K562 (cell line): ENCODE measurements around the gene PLCB1. TPM values are rescaled to one million over a fixed set of nuclear protein-coding genes. Genes with fewer than 3 reads are reported as not detected.

Source experiments
- ATAC-seq: fragments of 200-7000 bp; cut with Tn5 transposase; 3 replicates; pipeline ENCODE4 v1.9.1; 2020; ENCODE audit warnings: moderate library complexity
- BruUV-seq: library from RNA; stranded (reverse); fragments of 400-500 nt; replicated peaks from 2 replicates; lab custom pipeline; 2021; lab: Mats Ljungman, UMichigan
- CTCF ChIA-PET: fragments of 300-600 bp; formaldehyde crosslinking; extraction: SDS; loops from one replicate; lab custom pipeline; 2021; ENCODE audit warnings: low intra/inter-chr PET ratio; lab: Yijun Ruan, JAX
- POLR2A ChIA-PET: fragments of 300-600, 350-650 bp; sonication (Branson Sonifier 250); formaldehyde crosslinking; extraction: SDS; loops from one replicate; lab custom pipeline; 2021; ENCODE audit warnings: antibody characterized with exemption, inconsistent platforms; lab: Yijun Ruan, JAX
- DNase-seq, 4 experiments: peaks; one replicate each; pipeline versions ENCODE4 v3.0.0 to v3.0.0-alpha.2; 2011 to 2018; ENCODE audit warnings: low spot score in 3 of 4, mixed read lengths in 3 of 4; ENCODE audit errors: extremely low read depth in 1 of 4
- FAIRE-seq: peaks from 2 replicates; lab custom pipeline; 2011; peaks lifted over from hg19 to GRCh38; lab: Jason Lieb, UNC
- H2AFZ ChIP-seq: 2 replicates; pipeline ENCODE4 v1.6.0; 2011; ENCODE audit warnings: low read depth, low read length, control low read depth, inconsistent platforms
- H3K27ac ChIP-seq: fragments of 200-600 bp; 3 replicates; pipeline ENCODE4 v1.8.0; 2011; ENCODE audit warnings: low read depth, mild to moderate bottlenecking, control low read depth, inconsistent platforms, low read length, moderate library complexity, mixed read lengths; ENCODE audit errors: extremely low read depth
- H3K27me3 ChIP-seq, 2 experiments: fragments of 300-600 bp in 1 of 2; 2 replicates in 1 of 2; 3 replicates in 1 of 2; pipeline versions ENCODE4 v1.6.0 to v1.8.0; 2011; ENCODE audit warnings: inconsistent platforms in 2 of 2, low read length in 2 of 2, mild to moderate bottlenecking in 1 of 2, mixed read lengths in 1 of 2, moderate library complexity in 1 of 2; ENCODE audit not compliant: control insufficient read depth in 2 of 2, insufficient read depth in 2 of 2
- H3K36me3 ChIP-seq: fragments of 300-600 bp; 3 replicates; pipeline ENCODE4 v1.8.0; 2011; ENCODE audit warnings: mild to moderate bottlenecking, low read length, inconsistent platforms; ENCODE audit not compliant: control insufficient read depth, insufficient read depth
- H3K4me1 ChIP-seq, 2 experiments: fragments of 200-600 bp in 1 of 2; replicated peaks in 1 of 2; 2 replicates in 1 of 2; 3 replicates in 1 of 2; pipeline versions ENCODE4 v1.5.1 to v1.8.0; 2011; ENCODE audit warnings: inconsistent platforms in 2 of 2, low read length in 2 of 2, mild to moderate bottlenecking in 1 of 2, mixed read lengths in 1 of 2, moderate library complexity in 1 of 2; ENCODE audit not compliant: control insufficient read depth in 2 of 2, insufficient read depth in 2 of 2
- H3K4me2 ChIP-seq: 2 replicates; pipeline ENCODE4 v1.6.1; 2011; ENCODE audit warnings: low read length, control low read depth, inconsistent platforms, mixed read lengths; ENCODE audit not compliant: insufficient read depth
- H3K4me3 ChIP-seq: fragments of 200-600 bp; sonication (generic), shearing (Covaris generic); 2 replicates; pipeline ENCODE4 v1.5.1; 2016; ENCODE audit warnings: control low read depth, inconsistent platforms
- H3K79me2 ChIP-seq: fragments of 200-600 bp; 3 replicates; pipeline ENCODE4 v1.8.0; 2011; ENCODE audit warnings: low read length, inconsistent platforms; ENCODE audit not compliant: control insufficient read depth, insufficient read depth
- H3K9ac ChIP-seq, 2 experiments: 2 replicates each; pipeline versions ENCODE4 v1.6.0 to v1.6.1; 2011; ENCODE audit warnings: low read depth in 2 of 2, low read length in 2 of 2, control low read depth in 1 of 2, inconsistent platforms in 1 of 2, mild to moderate bottlenecking in 1 of 2, mixed read lengths in 1 of 2; ENCODE audit not compliant: insufficient read depth in 1 of 2
- H3K9me1 ChIP-seq: one replicate; pipeline ENCODE4 v1.6.0; 2011; ENCODE audit warnings: inconsistent platforms, mild to moderate bottlenecking, low read length, moderate library complexity; ENCODE audit not compliant: control insufficient read depth, insufficient read depth
- H3K9me3 ChIP-seq: replicated peaks from 2 replicates; pipeline ENCODE4 v1.5.1; 2011; ENCODE audit warnings: low read depth, low read length, inconsistent platforms; ENCODE audit not compliant: control insufficient read depth, insufficient read depth
- H4K20me1 ChIP-seq: replicated peaks from 2 replicates; pipeline ENCODE4 v1.6.1; 2011; ENCODE audit warnings: low read length, inconsistent platforms, mixed read lengths; ENCODE audit not compliant: control insufficient read depth, insufficient read depth
- CBX5 ChIP-seq: IDR thresholded peaks from 2 replicates; pipeline ENCODE4 v1.6.1; 2014; ENCODE audit warnings: low read depth, borderline replicate concordance
- CBX8 ChIP-seq: fragments of 200-600 bp; sonication (generic); IDR thresholded peaks from 2 replicates; pipeline ENCODE4 v1.6.1; 2012; ENCODE audit warnings: borderline replicate concordance, mixed run types, low read depth, mild to moderate bottlenecking, moderate library complexity, mixed read lengths, low read length, control low read depth, inconsistent platforms; ENCODE audit not compliant: poor library complexity, severe bottlenecking; ENCODE audit errors: extremely low read depth
- EGR1 ChIP-seq: fragments of 450-650 bp; conservative IDR thresholded peaks from 2 replicates; pipeline ENCODE4 v1.6.1; 2017; ENCODE audit warnings: mild to moderate bottlenecking
- KAT2B ChIP-seq: IDR thresholded peaks from one replicate; pipeline ENCODE4 v1.6.1; 2012; ENCODE audit warnings: low read depth, mild to moderate bottlenecking, control low read depth, inconsistent platforms, low read length, moderate library complexity
- MXI1 ChIP-seq: IDR thresholded peaks from 2 replicates; pipeline ENCODE4 v1.6.1; 2011; ENCODE audit warnings: low read depth, mild to moderate bottlenecking, improper control_type of control experiment, low read length
- POLR2A ChIP-seq: fragments of 450-650 bp; conservative IDR thresholded peaks from 2 replicates; pipeline ENCODE4 v1.6.1; 2016
- SIN3B ChIP-seq: fragments of 450-650 bp; IDR thresholded peaks from 2 replicates; pipeline ENCODE4 v1.6.1; 2017; ENCODE audit warnings: low read depth, mild to moderate bottlenecking, moderate library complexity
- TBP ChIP-seq: optimal IDR thresholded peaks from 2 replicates; pipeline ENCODE3; 2011; ENCODE audit warnings: low read depth, low read length, improper control_type of control experiment
- ZNF140 ChIP-seq: fragments of 250-450 bp; sonication (Bioruptor Pico); IDR thresholded peaks from 2 replicates; pipeline ENCODE4 v1.8.0; 2021; ENCODE audit warnings: moderate library complexity, mild to moderate bottlenecking, inconsistent platforms
- ZNF551 ChIP-seq: fragments of 250-450 bp; sonication (Bioruptor Pico); IDR thresholded peaks from 2 replicates; pipeline ENCODE4 v1.5.0; 2021; ENCODE audit warnings: mild to moderate bottlenecking, moderate library complexity
- ZNF584 ChIP-seq: fragments of 200-800 bp; sonication (Bioruptor generic); IDR thresholded peaks from 2 replicates; pipeline ENCODE4 v1.6.1; 2016; ENCODE audit warnings: low read depth, mild to moderate bottlenecking, missing genetic modification characterization, missing compliant biosample characterization
- in situ Hi-C: fragments of 300-500 bp; cut with MboI; formaldehyde crosslinking; loops from 4 replicates; pipeline ENCODE4 v1.15.0; 2018; ENCODE audit warnings: inconsistent platforms, mixed read lengths
- intact Hi-C: fragments of 100-400 bp; cut with micrococcal nuclease; formaldehyde crosslinking; loops from 2 replicates; pipeline ENCODE4 v1.14.2; 2022
- polyA plus RNA-seq, 8 experiments: library from polyadenylated mRNA; depleted of rRNA in 4 of 8; stranded (reverse) in 5 of 8; unstranded in 3 of 8; fragments of >200 nt; fragmentation: Nextera tagmentation in 2 of 8; fragmentation: Illumina TruSeq in 1 of 8; extraction: Ambion mirVana in 2 of 8; extraction: Trizol in 1 of 8; gene quantifications; 2 replicates each; pipeline versions ENCODE4 v1.2.1 to v1.2.3, GENCODE V29; 2011 to 2014; ENCODE audit warnings: inconsistent platforms in 1 of 8, missing spikeins in 1 of 8
- total RNA-seq, 7 experiments: library from RNA; depleted of rRNA in 6 of 7; stranded (reverse); fragments of >200 nt in 6 of 7; fragmentation: Illumina TruSeq in 2 of 7; extraction: Trizol in 2 of 7; gene quantifications; 2 replicates each; pipeline versions ENCODE4 v1.2.1 to v1.2.3, GENCODE V29; 2011 to 2021; ENCODE audit warnings: low replicate concordance in 1 of 7
- TF ChIP-seq, protein P1 (sequence below): sonication (generic); formaldehyde crosslinking; IDR thresholded peaks from 2 replicates; pipeline ENCODE4 v1.8.0; 2023; ENCODE audit warnings: mild to moderate bottlenecking, missing genetic modification reagents

The PLCB1 gene
- total and polyA plus RNA-seq, 9 of the 15 experiments (the other 6 are each of a cell fraction or from before 2014, with no cell fraction given): 0.34 to 3.1 (median 1.3) TPM

DNA sequence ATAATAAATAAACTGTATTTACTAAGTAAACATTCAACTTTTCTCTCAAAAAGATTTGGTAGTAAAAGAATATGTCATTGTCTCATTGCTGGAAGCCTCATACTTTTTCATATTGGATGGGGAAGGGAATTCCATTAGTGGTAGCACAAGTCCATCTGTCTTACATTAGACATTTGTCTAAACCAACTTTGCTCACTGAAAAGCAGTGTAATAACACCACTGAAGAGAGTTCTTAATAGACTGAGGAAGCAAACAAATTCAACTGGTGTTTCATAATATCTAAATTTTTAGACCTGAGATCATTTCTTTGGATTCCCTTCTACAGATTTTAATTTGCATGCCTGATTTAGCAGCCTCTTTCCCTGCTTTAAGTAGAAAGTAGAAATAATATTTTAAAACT is 62.7 kb downstream of the PLCB1 start:
- CTCF ChIA-PET: no interaction called here
- H3K9me3 ChIP-seq: no peaks in the 10 kb centered on the region
- FAIRE-seq (no peak), ATAC-seq (no peak), DNase-seq (no peak)
- H3K4me2 ChIP-seq: no peak overlapping the region
- in situ Hi-C loops (no loop called here), intact Hi-C loops (no loop called here)
- POLR2A ChIA-PET: no interaction called here
- H3K79me2 ChIP-seq: no peaks in the 10 kb centered on the region
- no peaks in the 10 kb centered on the region for H3K9me1 ChIP-seq
- no peaks in the 10 kb centered on the region for H3K36me3 ChIP-seq
- TF ChIP-seq ZNF551 (CRISPR knock-in tag) (no peak), POLR2A (no peak), KAT2B (no peak), MXI1 (no peak), ZNF140 (CRISPR knock-in tag) (no peak), TBP (no peak), SIN3B (no peak), CBX8 (no peak), ZNF584 (CRISPR knock-in tag) (no peak), EGR1 (no peak), CBX5 (no peak)
- TF ChIP-seq, protein P1, sequence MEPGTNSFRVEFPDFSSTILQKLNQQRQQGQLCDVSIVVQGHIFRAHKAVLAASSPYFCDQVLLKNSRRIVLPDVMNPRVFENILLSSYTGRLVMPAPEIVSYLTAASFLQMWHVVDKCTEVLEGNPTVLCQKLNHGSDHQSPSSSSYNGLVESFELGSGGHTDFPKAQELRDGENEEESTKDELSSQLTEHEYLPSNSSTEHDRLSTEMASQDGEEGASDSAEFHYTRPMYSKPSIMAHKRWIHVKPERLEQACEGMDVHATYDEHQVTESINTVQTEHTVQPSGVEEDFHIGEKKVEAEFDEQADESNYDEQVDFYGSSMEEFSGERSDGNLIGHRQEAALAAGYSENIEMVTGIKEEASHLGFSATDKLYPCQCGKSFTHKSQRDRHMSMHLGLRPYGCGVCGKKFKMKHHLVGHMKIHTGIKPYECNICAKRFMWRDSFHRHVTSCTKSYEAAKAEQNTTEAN: no peak
- H4K20me1 ChIP-seq: no peaks in the 10 kb centered on the region
- H3K9ac ChIP-seq: no peak overlapping the region
- H3K4me1 ChIP-seq: no peaks in the 10 kb centered on the region
- BruUV-seq: no TSS peak
- H3K4me3 ChIP-seq: no peak overlapping the region
- no peak overlapping the region for H3K27ac ChIP-seq
- no peak overlapping the region for H2AFZ ChIP-seq
- no peaks in the 10 kb centered on the region for H3K27me3 ChIP-seq
